ENCODE results near the gene ZCWPW1.
"Not testable (repeated sequence)": the region's sequence is repeated elsewhere in the genome, so short reads cannot be mapped to it uniquely, and the experiment has no call there.

Gene ZCWPW1

DNA sequence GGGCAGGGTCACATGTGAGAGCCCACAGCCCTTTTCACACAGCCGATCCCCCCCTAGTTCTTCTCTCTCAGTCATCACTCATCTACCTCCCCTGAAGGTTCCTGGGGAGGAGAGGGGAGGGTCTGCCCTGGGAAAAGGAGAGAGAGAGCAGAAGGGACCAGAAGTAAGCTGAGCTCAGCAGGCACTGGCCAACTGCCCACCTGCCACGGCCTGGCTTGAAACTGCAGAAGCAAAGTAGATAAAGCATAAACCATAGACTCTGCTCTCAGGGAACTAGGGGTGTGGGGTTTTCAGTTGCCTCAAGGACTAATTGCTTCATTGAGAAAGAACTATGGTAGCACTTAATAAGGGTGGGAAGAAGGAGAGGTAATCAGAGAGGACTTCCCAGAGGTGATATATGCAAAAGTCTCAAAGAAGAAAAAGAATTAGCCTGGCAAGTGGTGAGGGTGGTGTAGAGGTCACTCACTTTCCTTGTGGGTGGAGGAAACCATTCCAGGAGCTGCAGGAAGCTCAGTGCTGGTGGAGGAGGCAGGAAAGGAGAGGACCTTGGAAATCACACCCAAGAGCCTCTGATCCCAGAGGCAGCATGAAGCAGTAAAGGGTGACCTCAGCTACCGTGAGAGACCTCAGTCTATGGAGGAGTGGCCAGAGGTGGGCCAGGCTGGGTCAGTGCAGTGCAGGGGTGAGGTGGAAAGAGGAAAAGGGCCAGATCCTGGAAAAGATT, 38.1 kb downstream of the ZCWPW1 start:
- FAIRE-seq, result no peak
- no peak for DNase-seq (ENCODE audit: insufficient read length, low spot score)
- no peak for TF ChIP-seq CTCF (IDR thresholded peaks at IDR 0.05; ENCODE audit: insufficient read depth, missing control alignments)

- no peak for DNase-seq (ENCODE audit: insufficient read length, low spot score)
- no peak for TF ChIP-seq CTCF (IDR thresholded peaks at IDR 0.05; ENCODE audit: insufficient read depth, missing control alignments)
- FAIRE-seq, result no peak
Measured at GRCh38 chr7:100389437-100390088, 38.9 kb downstream of the ZCWPW1 start.

DNA sequence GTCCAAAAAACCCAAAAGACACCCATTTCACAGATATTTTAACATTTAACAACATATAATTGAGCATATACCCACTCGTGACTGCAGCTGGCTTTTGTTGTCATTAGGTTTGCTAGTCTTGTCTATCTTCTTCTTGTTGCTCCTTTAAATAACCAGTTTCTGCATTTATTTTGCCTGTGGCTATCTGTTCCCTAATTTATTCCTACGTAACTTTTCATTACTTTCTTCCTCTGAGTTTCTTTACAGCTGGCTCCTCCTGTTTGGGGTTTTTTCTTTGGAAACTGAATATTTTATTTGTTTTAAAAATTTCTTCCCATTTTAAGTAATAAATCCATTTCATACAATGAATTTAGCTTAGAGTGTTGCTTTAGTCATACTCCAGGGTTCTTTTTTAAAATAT, 40.8 kb downstream of the ZCWPW1 start:
- TF ChIP-seq CTCF (IDR thresholded peaks at IDR 0.05; ENCODE audit: insufficient read depth, missing control alignments), result no peak
- DNase-seq (ENCODE audit: insufficient read length, low spot score) (no peak), FAIRE-seq (no peak)

GRCh38 chr7:100386940-100387339, 41.6 kb downstream of the ZCWPW1 start:
- FAIRE-seq (no peak), DNase-seq (ENCODE audit: insufficient read length, low spot score) (no peak)
- TF ChIP-seq CTCF (IDR thresholded peaks at IDR 0.05; ENCODE audit: insufficient read depth, missing control alignments), result no peak

GRCh38 chr7:100384628-100385294, 43.7 kb downstream of the ZCWPW1 start:
- DNase-seq (ENCODE audit: insufficient read length, low spot score), result no peak
- FAIRE-seq, result no peak

GRCh38 chr7:100382234-100382853, 46.2 kb downstream of the ZCWPW1 start:
- not testable (repeated sequence) for DNase-seq (ENCODE audit: insufficient read length, low spot score); FAIRE-seq

More at GRCh38 chr7:100384628-100385294, 43.7 kb downstream of the ZCWPW1 start:
- no peak for TF ChIP-seq CTCF (IDR thresholded peaks at IDR 0.05; ENCODE audit: insufficient read depth, missing control alignments)

DNA sequence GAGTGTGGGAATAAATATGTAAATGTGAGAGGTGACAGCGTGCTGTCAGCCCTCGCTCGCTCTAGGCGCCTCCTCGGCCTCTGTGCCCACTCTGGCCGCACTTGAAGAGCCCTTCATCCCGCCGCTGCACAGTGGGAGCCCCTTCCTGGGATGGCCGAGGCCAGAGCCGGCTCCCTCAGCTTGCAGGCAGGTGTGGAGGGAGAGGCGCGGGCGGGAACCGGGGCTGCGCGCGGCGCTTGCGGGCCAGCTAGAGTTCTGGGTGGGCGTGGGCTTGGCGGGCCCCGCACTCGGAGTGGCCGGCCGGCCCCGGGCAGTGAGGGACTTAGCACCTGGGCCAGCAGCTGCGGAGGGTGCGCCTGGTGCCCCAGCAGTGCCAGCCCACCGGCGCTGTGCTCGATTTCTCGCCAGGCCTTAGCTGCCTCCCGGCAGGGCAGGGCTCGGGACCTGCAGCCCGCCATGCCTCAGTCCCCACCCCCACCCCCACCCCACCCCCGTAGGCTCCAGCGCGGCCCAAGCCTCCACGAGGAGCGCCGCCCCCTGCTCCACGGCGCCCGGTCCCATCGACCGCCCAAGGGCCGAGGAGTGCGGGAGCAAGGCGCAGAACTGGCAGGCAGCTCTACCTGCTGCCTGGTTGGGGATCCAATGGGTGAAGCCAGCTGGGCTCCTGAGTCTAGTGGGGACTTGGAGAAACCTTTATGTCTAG, 46.8 kb downstream of the ZCWPW1 start:
- DNase-seq (ENCODE audit: insufficient read length, low spot score); FAIRE-seq: not testable (repeated sequence)
